H9 (cell line): Measurements from ENCODE around the gene MOV10. TPM values are rescaled to one million over a fixed set of nuclear protein-coding genes. Genes with fewer than 3 reads are reported as not detected.

Experiments
- DNase-seq: peaks from one replicate; pipeline ENCODE4 v3.0.0-alpha.2; 2017
- H2AFZ ChIP-seq: one replicate; pipeline ENCODE4 v1.6.1; 2013; ENCODE audit warnings: mild to moderate bottlenecking, low read length, control low read depth, moderate library complexity
- H2AK5ac ChIP-seq: 2 replicates; pipeline ENCODE4 v1.6.1; 2013; ENCODE audit warnings: low read length, control low read depth, mixed read lengths; ENCODE audit not compliant: insufficient read length
- H2BK120ac ChIP-seq: one replicate; pipeline ENCODE4 v1.6.1; 2013; ENCODE audit warnings: low read depth, mild to moderate bottlenecking, low read length, control low read depth, inconsistent platforms; ENCODE audit not compliant: poor library complexity, severe bottlenecking
- H2BK12ac ChIP-seq: 2 replicates; pipeline ENCODE4 v1.6.1; 2013; ENCODE audit warnings: low read length, control low read depth, mixed read lengths, low read depth; ENCODE audit not compliant: insufficient read length
- H2BK15ac ChIP-seq: 2 replicates; pipeline ENCODE4 v1.6.1; 2013; ENCODE audit warnings: low read depth, low read length, control low read depth
- H2BK20ac ChIP-seq: one replicate; pipeline ENCODE4 v1.6.1; 2013; ENCODE audit warnings: low read depth, mild to moderate bottlenecking, low read length, control low read depth, inconsistent platforms; ENCODE audit not compliant: poor library complexity, severe bottlenecking
- H2BK5ac ChIP-seq: 2 replicates; pipeline ENCODE4 v1.6.1; 2013; ENCODE audit warnings: low read length, control low read depth, mixed read lengths; ENCODE audit not compliant: insufficient read length
- H3K14ac ChIP-seq: 2 replicates; pipeline ENCODE4 v1.6.1; 2013; ENCODE audit warnings: low read length, control low read depth; ENCODE audit not compliant: insufficient read depth
- H3K18ac ChIP-seq: 2 replicates; pipeline ENCODE4 v1.6.1; 2013; ENCODE audit warnings: low read depth, mild to moderate bottlenecking, mixed read lengths, low read length, control low read depth; ENCODE audit not compliant: insufficient read length
- H3K23ac ChIP-seq: 2 replicates; pipeline ENCODE4 v1.6.1; 2013; ENCODE audit warnings: low read length, control low read depth, mixed read lengths, low read depth; ENCODE audit not compliant: insufficient read length
- H3K23me2 ChIP-seq: 2 replicates; pipeline ENCODE4 v1.6.1; 2013; ENCODE audit warnings: low read depth, mild to moderate bottlenecking, mixed read lengths, low read length, control low read depth; ENCODE audit not compliant: insufficient read length, poor library complexity, severe bottlenecking
- H3K27ac ChIP-seq: 2 replicates; pipeline ENCODE4 v1.5.1; 2013; ENCODE audit warnings: low read length, control low read depth, mixed read lengths, low read depth; ENCODE audit not compliant: insufficient read length
- H3K27me3 ChIP-seq: 2 replicates; pipeline ENCODE4 v1.6.1; 2013; ENCODE audit warnings: low read length, control low read depth, inconsistent platforms; ENCODE audit not compliant: insufficient read depth
- H3K4ac ChIP-seq: 2 replicates; pipeline ENCODE4 v1.6.1; 2013; ENCODE audit warnings: low read depth, mild to moderate bottlenecking, control low read depth, inconsistent platforms, low read length, moderate library complexity
- H3K4me1 ChIP-seq: 2 replicates; pipeline ENCODE4 v1.6.1; 2013; ENCODE audit warnings: low read length, control low read depth, inconsistent platforms; ENCODE audit not compliant: insufficient read depth
- H3K4me2 ChIP-seq: 2 replicates; pipeline ENCODE4 v1.6.1; 2013; ENCODE audit warnings: low read length, control low read depth, mixed read lengths; ENCODE audit not compliant: insufficient read length, insufficient read depth
- H3K56ac ChIP-seq: 2 replicates; pipeline ENCODE4 v1.6.1; 2013; ENCODE audit warnings: low read depth, mild to moderate bottlenecking, mixed read lengths, low read length, control low read depth; ENCODE audit not compliant: insufficient read length
- H3K79me1 ChIP-seq: 2 replicates; pipeline ENCODE4 v1.6.1; 2013; ENCODE audit warnings: low read depth, mild to moderate bottlenecking, moderate library complexity, low read length, control low read depth, inconsistent platforms; ENCODE audit not compliant: insufficient read depth, poor library complexity, severe bottlenecking
- H3K79me2 ChIP-seq: 2 replicates; pipeline ENCODE4 v1.6.1; 2013; ENCODE audit warnings: low read length, control low read depth, inconsistent platforms; ENCODE audit not compliant: insufficient read depth
- H3K9ac ChIP-seq: 2 replicates; pipeline ENCODE4 v1.6.1; 2013; ENCODE audit warnings: low read length, control low read depth, mixed read lengths; ENCODE audit not compliant: insufficient read length; ENCODE audit errors: extremely low read depth
- H3K9me3 ChIP-seq: one replicate; pipeline ENCODE4 v1.6.1; 2013; ENCODE audit warnings: low read depth, low read length, inconsistent platforms; ENCODE audit not compliant: control insufficient read depth
- H3T11ph ChIP-seq: one replicate; pipeline ENCODE4 v1.6.1; 2013; ENCODE audit warnings: mild to moderate bottlenecking, low read length, control low read depth, inconsistent platforms
- H4K20me1 ChIP-seq: one replicate; pipeline ENCODE4 v1.6.1; 2013; ENCODE audit not compliant: control insufficient read depth, insufficient read length, insufficient read depth
- H4K5ac ChIP-seq: 2 replicates; pipeline ENCODE4 v1.6.1; 2013; ENCODE audit warnings: low read depth, mild to moderate bottlenecking, mixed read lengths, low read length, control low read depth; ENCODE audit not compliant: insufficient read length
- H4K8ac ChIP-seq: replicated peaks from 2 replicates; pipeline ENCODE4 v1.6.1; 2013; ENCODE audit warnings: low read length, control low read depth, mixed read lengths, low read depth; ENCODE audit not compliant: insufficient read length
- H4K91ac ChIP-seq: 2 replicates; pipeline ENCODE4 v1.6.1; 2013; ENCODE audit warnings: low read depth, mild to moderate bottlenecking, moderate library complexity, mixed read lengths, low read length, control low read depth; ENCODE audit not compliant: insufficient read length
- H3K27ac Mint-ChIP-seq, 3 experiments: 2 replicates in 2 of 3; 3 replicates in 1 of 3; pipeline ENCODE4 v1.8.0; 2020 to 2021; ENCODE audit warnings: mixed read lengths in 3 of 3, mild to moderate bottlenecking in 1 of 3, moderate library complexity in 1 of 3
- H3K27me3 Mint-ChIP-seq: 2 replicates; pipeline ENCODE4 v1.8.0; 2021; ENCODE audit warnings: low read depth, mild to moderate bottlenecking, moderate library complexity, mixed read lengths
- H3K36me3 Mint-ChIP-seq, 3 experiments: 2 replicates in 2 of 3; 3 replicates in 1 of 3; pipeline ENCODE4 v1.8.0; 2020 to 2021; ENCODE audit warnings: low read depth in 3 of 3, mixed read lengths in 3 of 3; ENCODE audit not compliant: insufficient read depth in 1 of 3
- H3K4me1 Mint-ChIP-seq, 2 experiments: 2 replicates each; pipeline ENCODE4 v1.8.0; 2020; ENCODE audit warnings: mixed read lengths in 2 of 2
- H3K4me3 Mint-ChIP-seq, 2 experiments: 2 replicates in 1 of 2; 3 replicates in 1 of 2; pipeline ENCODE4 v1.8.0; 2020 to 2021; ENCODE audit warnings: mild to moderate bottlenecking in 2 of 2, mixed read lengths in 2 of 2, moderate library complexity in 1 of 2
- H3K9me3 Mint-ChIP-seq, 2 experiments: 2 replicates in 1 of 2; 3 replicates in 1 of 2; pipeline ENCODE4 v1.8.0; 2020; ENCODE audit warnings: mild to moderate bottlenecking in 2 of 2, mixed read lengths in 2 of 2, moderate library complexity in 1 of 2
- WGBS: extraction: QIAGEN DNeasy Blood & Tissue Kit; methylation state at CpG from one replicate; pipeline ENCODE4 v1.1.7; 2013; ENCODE audit warnings: missing lambda C conversion rate, low lambda C conversion rate, mixed read lengths; ENCODE audit not compliant: insufficient read length; ENCODE audit errors: extremely low coverage; 5-methylcytosine and 5-hydroxymethylcytosine counted together
- total RNA-seq: library from RNA; stranded (reverse); gene quantifications from 2 replicates; pipeline ENCODE4 v1.2.1, GENCODE V29; 2021
- TF ChIP-seq, protein P1 (sequence below): fragments of 200-600 bp; sonication (generic); conservative IDR thresholded peaks from 3 replicates; pipeline ENCODE4 v1.8.0; 2021; ENCODE audit warnings: antibody characterized with exemption, mild to moderate bottlenecking

MOV10 gene
- total RNA-seq, 1 experiment from 2014 or later, result 77.8 TPM

DNA sequence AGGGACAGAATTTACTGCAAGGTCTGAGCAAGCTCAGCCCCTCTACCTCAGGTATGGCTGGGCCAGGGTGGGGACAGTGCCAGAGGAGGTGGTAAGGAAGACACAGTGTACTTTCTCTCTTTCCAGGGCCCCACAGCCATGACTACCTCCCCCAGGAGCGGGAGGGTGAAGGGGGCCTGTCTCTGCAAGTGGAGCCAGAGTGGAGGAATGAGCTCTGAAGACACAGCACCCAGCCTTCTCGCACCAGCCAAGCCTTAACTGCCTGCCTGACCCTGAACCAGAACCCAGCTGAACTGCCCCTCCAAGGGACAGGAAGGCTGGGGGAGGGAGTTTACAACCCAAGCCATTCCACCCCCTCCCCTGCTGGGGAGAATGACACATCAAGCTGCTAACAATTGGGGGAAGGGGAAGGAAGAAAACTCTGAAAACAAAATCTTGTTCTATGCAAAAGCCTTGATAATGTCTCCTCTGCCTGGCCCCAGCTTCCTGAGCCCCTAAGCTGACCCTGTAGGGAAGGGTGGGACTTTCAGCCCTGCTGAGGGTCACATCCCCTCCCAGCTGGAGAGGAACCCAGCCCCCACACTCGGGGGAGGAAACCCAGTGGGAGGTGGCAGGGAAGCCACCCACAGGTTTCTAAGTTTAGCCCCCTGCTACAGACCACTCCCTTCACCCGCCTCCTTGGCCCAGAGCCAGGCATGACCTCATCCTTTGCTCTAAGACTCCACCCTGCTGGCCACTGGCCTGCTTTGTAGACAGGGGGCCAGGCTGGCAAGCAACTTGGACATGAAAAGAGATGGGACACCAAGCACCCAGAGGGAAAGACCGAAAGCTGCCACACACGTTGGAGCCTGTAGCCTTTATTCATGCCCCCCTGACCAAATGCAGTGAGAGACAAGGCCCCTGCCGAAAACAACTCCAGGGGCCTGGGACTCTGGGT is 26.1 kb downstream of the MOV10 start:
- peak overlapping the region in 1 of 2 experiments; percentile 25; a peak in 2 of 5 replicates for H3K4me3 Mint-ChIP-seq
- Histone ChIP-seq H3K27ac (no peak overlapping the region), H2BK20ac (no peak overlapping the region), H3K9me3 (no peaks in the 10 kb centered on the region), H3K4me2 (no peak overlapping the region), H3K14ac (no peak overlapping the region), H3K9ac (no peak overlapping the region), H2BK120ac (no peak overlapping the region), H2AK5ac (no peak overlapping the region), H2BK5ac (no peak overlapping the region), H2AFZ (no peak overlapping the region), H3K56ac (no peak overlapping the region), H4K8ac (no peak overlapping the region), H3K4ac (no peak overlapping the region), H2BK12ac (no peak overlapping the region), H3K18ac (no peak overlapping the region), H3K4me1 (peaks cover 7% of the 10 kb centered on the region; the same call in 1 of the 2 replicates), H3K79me1 (no peaks in the 10 kb centered on the region), H4K91ac (no peak overlapping the region), H2BK15ac (no peak overlapping the region), H3K23me2 (peaks cover 4% of the 10 kb centered on the region), H3K27me3 (peaks cover 7% of the 10 kb centered on the region; the same call in 1 of the 2 replicates), H3K23ac (no peak overlapping the region), H3K79me2 (no peaks in the 10 kb centered on the region), H3T11ph (no peak overlapping the region), H4K20me1 (peaks cover 4% of the 10 kb centered on the region), H4K5ac (no peak overlapping the region)
- peak overlapping the region in 1 of 3 experiments; percentile 79; a peak in 3 of 7 replicates for H3K27ac Mint-ChIP-seq
- H3K9me3 Mint-ChIP-seq, result no peaks in the 10 kb centered on the region
- peaks cover 47% of the 10 kb centered on the region for H3K27me3 Mint-ChIP-seq
- TF ChIP-seq, protein P1, sequence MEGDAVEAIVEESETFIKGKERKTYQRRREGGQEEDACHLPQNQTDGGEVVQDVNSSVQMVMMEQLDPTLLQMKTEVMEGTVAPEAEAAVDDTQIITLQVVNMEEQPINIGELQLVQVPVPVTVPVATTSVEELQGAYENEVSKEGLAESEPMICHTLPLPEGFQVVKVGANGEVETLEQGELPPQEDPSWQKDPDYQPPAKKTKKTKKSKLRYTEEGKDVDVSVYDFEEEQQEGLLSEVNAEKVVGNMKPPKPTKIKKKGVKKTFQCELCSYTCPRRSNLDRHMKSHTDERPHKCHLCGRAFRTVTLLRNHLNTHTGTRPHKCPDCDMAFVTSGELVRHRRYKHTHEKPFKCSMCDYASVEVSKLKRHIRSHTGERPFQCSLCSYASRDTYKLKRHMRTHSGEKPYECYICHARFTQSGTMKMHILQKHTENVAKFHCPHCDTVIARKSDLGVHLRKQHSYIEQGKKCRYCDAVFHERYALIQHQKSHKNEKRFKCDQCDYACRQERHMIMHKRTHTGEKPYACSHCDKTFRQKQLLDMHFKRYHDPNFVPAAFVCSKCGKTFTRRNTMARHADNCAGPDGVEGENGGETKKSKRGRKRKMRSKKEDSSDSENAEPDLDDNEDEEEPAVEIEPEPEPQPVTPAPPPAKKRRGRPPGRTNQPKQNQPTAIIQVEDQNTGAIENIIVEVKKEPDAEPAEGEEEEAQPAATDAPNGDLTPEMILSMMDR, result no peak
- WGBS, result no CpG with 5 or more reads among the region's 7 CpGs
- peak; percentile 86 for DNase-seq
- H3K36me3 Mint-ChIP-seq, result peaks cover 22 to 69% (median 59%) of the 10 kb centered on the region in 3 experiments; a peak in 6 of 7 replicates
- peaks cover 69 to 80% of the 10 kb centered on the region in 2 experiments for H3K4me1 Mint-ChIP-seq
